H1 (cell line): Measurements from ENCODE around the gene RGS6. TPM values are rescaled to one million over a fixed set of nuclear protein-coding genes. Genes with fewer than 3 reads are reported as not detected.

Experiments used
- NANOG ChIP-seq: IDR thresholded peaks from 2 replicates; pipeline ENCODE4 v1.6.1; 2011; ENCODE audit warnings: low read length, low read depth, mild to moderate bottlenecking, inconsistent platforms; ENCODE audit not compliant: insufficient read depth, poor library complexity, severe bottlenecking
- SRF ChIP-seq: IDR thresholded peaks from 2 replicates; pipeline ENCODE4 v1.6.1; 2011; ENCODE audit warnings: mild to moderate bottlenecking, low read depth, low read length, moderate library complexity
- polyA plus RNA-seq, 7 experiments: library from polyadenylated mRNA; depleted of rRNA in 3 of 7; stranded (reverse) in 5 of 7; unstranded in 2 of 7; fragments of >200 nt in 5 of 7; fragments of 200-250 nt in 2 of 7; gene quantifications; 1 replicate in 5 of 7; 2 replicates in 1 of 7; 4 replicates in 1 of 7; pipeline versions ENCODE4 v1.2.1 to v1.2.3, GENCODE V29; 2011 to 2013; ENCODE audit warnings: missing spikeins in 2 of 7, mixed read lengths in 2 of 7
- total RNA-seq: library from RNA; stranded (reverse); fragmentation: NEBNext Ultra II Directional; extraction: Animal tissue kit (Norgen Biotek cat#: 25700); gene quantifications from 2 replicates; pipeline ENCODE4 v1.2.1, GENCODE V29; 2021

RGS6 gene
- total and polyA plus RNA-seq, 2 of the 8 experiments (the other 6 are each of a cell fraction or from before 2014, with no cell fraction given), result 0.26 to 1.1 TPM

GRCh38 chr14:72142328-72142727, 210.1 kb downstream of the RGS6 start (continued):
- TF ChIP-seq NANOG (no peak), SRF (no peak)
